Lower lobe of right lung (tissue), 2 donors: ENCODE data around the gene PLA2G4B. TPM values are rescaled to one million over a fixed set of nuclear protein-coding genes. Genes with fewer than 3 reads are reported as not detected.
A peak's percentile ranks its signal among the peaks of the same experiment; 100 is the strongest.

Experiments
- ATAC-seq, 2 donors: fragments of 200-7000 bp; cut with Tn5 transposase; one replicate each; pipeline ENCODE4 v1.9.1; 2020 to 2022; ENCODE audit warnings: mild to moderate bottlenecking in 2 of 2, moderate library complexity in 2 of 2
- DNase-seq: peaks from one replicate; pipeline ENCODE4 v3.0.0-alpha.2; 2020
- H3K27ac ChIP-seq: fragments of 200-600 bp; one replicate; pipeline ENCODE4 v1.8.0; 2022
- H3K27me3 ChIP-seq: fragments of 200-600 bp; one replicate; pipeline ENCODE4 v1.8.0; 2022; ENCODE audit warnings: low read depth
- H3K36me3 ChIP-seq: fragments of 200-600 bp; one replicate; pipeline ENCODE4 v1.8.0; 2022; ENCODE audit warnings: mild to moderate bottlenecking
- H3K4me1 ChIP-seq: fragments of 200-600 bp; one replicate; pipeline ENCODE4 v1.8.0; 2022
- H3K4me3 ChIP-seq: fragments of 200-600 bp; one replicate; pipeline ENCODE4 v1.8.0; 2022; ENCODE audit warnings: mild to moderate bottlenecking
- H3K9me3 ChIP-seq: fragments of 200-600 bp; one replicate; pipeline ENCODE4 v1.8.0; 2022
- intact Hi-C: fragments of 100-400 bp; cut with DNase I; formaldehyde crosslinking; loops from one replicate; pipeline ENCODE4 v1.11.0; 2022
- microRNA-seq: library from miRNA; unstranded; fragments of <30 nt; microRNA quantifications from one replicate; pipeline ENCODE4 v1.2.0, GENCODE V29; 2020; ENCODE audit warnings: borderline number of aligned reads
- total RNA-seq: library from RNA; stranded (reverse); fragmentation: NEBNext Ultra II Directional; extraction: Animal tissue kit (Norgen Biotek cat#: 25700); gene quantifications from one replicate; pipeline ENCODE4 v1.2.1, GENCODE V29; 2021
- TF ChIP-seq, protein P1 (sequence below): fragments of 200-600 bp; IDR thresholded peaks from one replicate; pipeline ENCODE4 v1.8.0; 2022; ENCODE audit warnings: antibody characterized with exemption, mild to moderate bottlenecking
- donor health status: DM: no; HTN: yes; CAD: no; lungs with severe emphysema.

Gene PLA2G4B
- total RNA-seq, 1 donor from 2014 or later = 13.8 TPM

DNA sequence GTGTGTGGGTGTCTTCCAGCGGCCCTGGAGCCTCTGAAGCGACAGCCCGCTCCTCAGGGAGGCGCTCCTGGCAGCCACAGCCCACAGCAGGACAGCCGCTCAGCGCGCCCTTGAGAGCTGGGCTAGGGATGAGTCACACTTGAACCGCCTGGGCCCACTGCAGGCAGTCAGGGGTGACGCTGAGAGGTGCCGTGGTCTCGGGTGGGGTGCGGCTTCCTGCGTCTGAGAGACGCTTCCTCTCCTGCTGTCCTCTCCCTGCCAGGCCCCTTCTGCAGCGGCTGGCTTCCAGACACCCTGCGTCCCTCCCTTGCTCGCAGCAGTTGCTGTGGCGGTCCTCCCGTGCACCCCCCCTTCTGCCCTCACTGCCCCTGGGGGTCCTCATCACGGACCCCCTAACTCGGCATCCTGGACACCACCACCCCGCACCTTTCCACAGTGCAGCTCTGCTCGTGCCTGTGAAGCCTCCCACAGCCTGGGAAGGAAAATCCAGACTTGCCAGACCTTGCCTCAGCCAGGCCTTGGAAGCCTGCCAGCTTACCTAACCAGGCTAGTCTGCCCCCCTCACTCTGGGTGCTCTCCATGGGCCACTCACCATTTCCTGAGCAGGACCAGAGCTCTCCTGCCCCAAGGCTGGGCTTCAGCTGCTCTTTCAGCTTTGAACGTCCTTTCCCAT lies 56.3 kb downstream of the PLA2G4B start:
- TF ChIP-seq, protein P1, sequence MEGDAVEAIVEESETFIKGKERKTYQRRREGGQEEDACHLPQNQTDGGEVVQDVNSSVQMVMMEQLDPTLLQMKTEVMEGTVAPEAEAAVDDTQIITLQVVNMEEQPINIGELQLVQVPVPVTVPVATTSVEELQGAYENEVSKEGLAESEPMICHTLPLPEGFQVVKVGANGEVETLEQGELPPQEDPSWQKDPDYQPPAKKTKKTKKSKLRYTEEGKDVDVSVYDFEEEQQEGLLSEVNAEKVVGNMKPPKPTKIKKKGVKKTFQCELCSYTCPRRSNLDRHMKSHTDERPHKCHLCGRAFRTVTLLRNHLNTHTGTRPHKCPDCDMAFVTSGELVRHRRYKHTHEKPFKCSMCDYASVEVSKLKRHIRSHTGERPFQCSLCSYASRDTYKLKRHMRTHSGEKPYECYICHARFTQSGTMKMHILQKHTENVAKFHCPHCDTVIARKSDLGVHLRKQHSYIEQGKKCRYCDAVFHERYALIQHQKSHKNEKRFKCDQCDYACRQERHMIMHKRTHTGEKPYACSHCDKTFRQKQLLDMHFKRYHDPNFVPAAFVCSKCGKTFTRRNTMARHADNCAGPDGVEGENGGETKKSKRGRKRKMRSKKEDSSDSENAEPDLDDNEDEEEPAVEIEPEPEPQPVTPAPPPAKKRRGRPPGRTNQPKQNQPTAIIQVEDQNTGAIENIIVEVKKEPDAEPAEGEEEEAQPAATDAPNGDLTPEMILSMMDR = no peak
- intact Hi-C loops = no loop called here
- DNase-seq (peak; percentile 87), ATAC-seq (peak; percentile 88 to 92)
- peak overlapping the region; percentile 6 for H3K4me3 ChIP-seq
- H3K27me3 ChIP-seq = no peaks in the 10 kb centered on the region
- H3K27ac ChIP-seq = peak overlapping the region; percentile 79
- no peaks in the 10 kb centered on the region for H3K9me3 ChIP-seq
- peaks cover 26% of the 10 kb centered on the region for H3K4me1 ChIP-seq
- H3K36me3 ChIP-seq = peaks cover 28% of the 10 kb centered on the region

DNA sequence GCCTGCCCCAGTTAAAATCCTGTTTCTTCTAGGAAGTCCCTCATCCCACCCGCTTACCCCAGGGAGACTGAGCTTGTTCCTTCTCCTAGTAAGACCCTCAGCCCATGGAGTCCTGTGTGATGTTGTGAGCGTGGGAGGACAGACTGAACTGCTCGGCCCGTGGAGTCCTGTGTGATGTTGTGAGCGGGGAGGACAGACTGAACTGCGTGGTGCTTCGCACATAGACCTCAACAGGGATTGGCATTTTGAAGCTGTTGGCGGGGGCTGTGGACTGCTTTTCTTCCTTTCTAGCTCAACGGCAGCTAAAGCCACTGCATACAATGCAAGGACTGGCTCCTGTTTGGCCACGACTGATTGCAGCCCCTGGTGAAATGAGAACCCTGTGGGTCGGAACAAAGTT lies 56.8 kb downstream of the PLA2G4B start:
- DNase-seq (no peak), ATAC-seq (no peak)
- peak overlapping the region; percentile 79 for H3K27ac ChIP-seq
- intact Hi-C loops = no loop called here
- H3K27me3 ChIP-seq = no peaks in the 10 kb centered on the region
- H3K4me3 ChIP-seq = no peak overlapping the region
- H3K36me3 ChIP-seq = peaks cover 33% of the 10 kb centered on the region
- peaks cover 26% of the 10 kb centered on the region for H3K4me1 ChIP-seq
- TF ChIP-seq, protein P1 = no peak
- H3K9me3 ChIP-seq = no peaks in the 10 kb centered on the region

DNA sequence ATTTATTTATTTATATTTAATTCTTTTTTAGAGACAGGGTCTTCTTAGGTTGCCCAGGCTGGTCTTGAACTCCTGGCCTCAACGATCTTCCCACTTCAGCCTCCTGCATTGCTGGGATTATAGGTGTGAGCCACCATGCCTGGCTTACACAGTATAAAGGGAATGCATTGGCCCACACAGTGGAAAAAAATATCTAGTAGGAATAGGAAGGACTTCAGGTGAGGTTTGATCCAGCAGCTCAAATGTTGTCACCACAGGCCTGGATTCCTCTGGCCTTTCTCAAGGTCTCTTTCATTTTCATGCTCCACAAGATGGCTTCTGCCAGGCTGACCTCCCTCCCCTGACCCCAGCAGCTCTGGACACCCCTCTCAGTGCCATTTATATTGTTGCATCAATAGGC lies 57.3 kb downstream of the PLA2G4B start:
- no peak overlapping the region for H3K4me3 ChIP-seq
- H3K9me3 ChIP-seq = no peaks in the 10 kb centered on the region
- no peaks in the 10 kb centered on the region for H3K27me3 ChIP-seq
- TF ChIP-seq, protein P1 = no peak
- DNase-seq (no peak), ATAC-seq (no peak)
- peaks cover 26% of the 10 kb centered on the region for H3K4me1 ChIP-seq
- H3K36me3 ChIP-seq = peaks cover 38% of the 10 kb centered on the region
- intact Hi-C loops = no loop called here
- peak overlapping the region; percentile 79 for H3K27ac ChIP-seq

DNA sequence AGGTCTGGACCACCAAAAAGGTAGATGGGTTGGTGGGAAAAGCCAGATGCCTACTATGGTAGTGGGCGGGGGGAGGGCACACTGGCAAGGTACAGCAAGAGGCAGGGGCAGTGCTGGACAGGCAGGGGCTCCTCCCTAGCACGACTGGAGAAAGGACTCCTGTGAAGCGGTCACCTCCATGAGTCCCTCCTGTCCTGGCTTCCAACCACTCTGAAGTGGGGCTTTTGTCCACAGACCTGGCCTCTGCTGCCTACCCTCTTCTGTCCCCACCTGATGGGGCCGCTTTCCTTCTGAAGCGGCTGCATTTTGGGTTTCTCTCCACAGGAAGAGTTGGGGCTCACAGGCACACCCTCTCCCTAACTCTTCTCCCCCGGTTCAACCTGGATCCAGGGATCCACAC lies 57.9 kb downstream of the PLA2G4B start:
- intact Hi-C loops = no loop called here
- H3K9me3 ChIP-seq = no peaks in the 10 kb centered on the region
- peaks cover 44% of the 10 kb centered on the region for H3K36me3 ChIP-seq
- no peak for DNase-seq
- no peak for ATAC-seq
- TF ChIP-seq, protein P1 = no peak
- H3K27ac ChIP-seq = no peak overlapping the region
- H3K4me1 ChIP-seq = peaks cover 26% of the 10 kb centered on the region
- H3K27me3 ChIP-seq = no peaks in the 10 kb centered on the region
- no peak overlapping the region for H3K4me3 ChIP-seq

DNA sequence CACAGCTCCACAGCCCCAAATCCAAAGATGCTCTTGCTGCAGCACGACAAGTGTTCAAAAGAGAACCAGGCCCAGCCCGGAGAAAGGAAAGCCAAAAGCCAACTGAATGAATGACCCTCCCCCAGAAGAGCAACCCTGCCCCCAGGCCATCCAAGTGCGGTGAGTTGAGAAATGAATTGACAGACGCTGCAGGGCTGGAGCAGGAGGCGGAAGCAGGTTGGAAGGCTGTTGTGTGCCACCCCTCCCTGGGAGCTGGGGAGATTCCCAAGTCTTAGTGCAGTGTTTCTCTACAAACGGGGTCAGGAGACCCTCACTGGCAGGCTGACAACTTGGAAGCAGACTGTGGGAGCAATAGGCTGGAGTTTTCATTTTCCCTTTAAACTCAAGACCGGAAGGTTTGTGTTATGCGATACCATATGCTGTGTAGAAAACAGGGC lies 58.7 kb downstream of the PLA2G4B start:
- H3K4me3 ChIP-seq = no peak overlapping the region
- H3K4me1 ChIP-seq = peaks cover 26% of the 10 kb centered on the region
- intact Hi-C loops = no loop called here
- DNase-seq (no peak), ATAC-seq (no peak)
- H3K27me3 ChIP-seq = no peaks in the 10 kb centered on the region
- TF ChIP-seq, protein P1 = no peak
- no peaks in the 10 kb centered on the region for H3K9me3 ChIP-seq
- peak overlapping the region; percentile 13 for H3K27ac ChIP-seq
- H3K36me3 ChIP-seq = peaks cover 48% of the 10 kb centered on the region

Small RNA genes lying within 50 kb of the gene (microRNA-seq; reads per million reads assigned to microRNA genes)
- gene MIR4310 = not detected

Other genes starting within 250 kb of the PLA2G4B start
- 38.7 TPM for gene MGA, start 178.4 kb upstream of the PLA2G4B start, total RNA-seq
- gene MAPKBP1, start 64.4 kb upstream of the PLA2G4B start, total RNA-seq = 17.0 TPM
- gene JMJD7, start 10.8 kb upstream of the PLA2G4B start, total RNA-seq = 24.3 TPM
- gene SPTBN5, start 55.2 kb downstream of the PLA2G4B start, total RNA-seq = 2.1 TPM
- 35.0 TPM for gene EHD4, start 133.7 kb downstream of the PLA2G4B start, total RNA-seq
- gene PLA2G4E, start 182.2 kb downstream of the PLA2G4B start, total RNA-seq = 1.1 TPM